Smooth muscle cell (in vitro differentiated cells): ENCODE results near the gene HOTAIR. TPM values are rescaled to one million over a fixed set of nuclear protein-coding genes. Genes with fewer than 3 reads are reported as not detected.

ENCODE experiments used
- DNase-seq: peaks from one replicate; lab custom pipeline; 2025; ENCODE audit not compliant: unreplicated experiment; lab: John Stamatoyannopoulos, UW
- H2AFZ ChIP-seq: fragments of 200-600 bp; sonication (generic); 2 replicates; pipeline ENCODE4 v1.6.0; 2016; ENCODE audit warnings: antibody characterized with exemption, low read depth, mild to moderate bottlenecking
- H3F3A ChIP-seq: fragments of 200-600 bp; sonication (generic); 2 replicates; pipeline ENCODE4 v1.6.0; 2017; ENCODE audit warnings: antibody characterized with exemption, low read depth
- H3K27ac ChIP-seq: fragments of 200-600 bp; sonication (generic); 2 replicates; pipeline ENCODE4 v1.5.1; 2016; ENCODE audit warnings: low read depth, mild to moderate bottlenecking
- H3K27me3 ChIP-seq: fragments of 200-600 bp; sonication (generic); 2 replicates; pipeline ENCODE4 v1.6.1; 2016; ENCODE audit warnings: low read depth, mild to moderate bottlenecking
- H3K36me3 ChIP-seq: fragments of 200-600 bp; sonication (generic); 2 replicates; pipeline ENCODE4 v1.5.1; 2016; ENCODE audit warnings: low read depth
- H3K4me1 ChIP-seq: fragments of 200-600 bp; sonication (generic); 2 replicates; pipeline ENCODE4 v1.5.1; 2016; ENCODE audit warnings: low read depth
- H3K4me2 ChIP-seq: fragments of 200-600 bp; sonication (generic); 2 replicates; pipeline ENCODE4 v1.6.0; 2016; ENCODE audit warnings: mild to moderate bottlenecking
- H3K4me3 ChIP-seq: fragments of 200-600 bp; sonication (generic); 2 replicates; pipeline ENCODE4 v1.5.1; 2016; ENCODE audit warnings: mild to moderate bottlenecking
- H3K79me2 ChIP-seq: fragments of 200-600 bp; sonication (generic); 2 replicates; pipeline ENCODE4 v1.6.0; 2016; ENCODE audit warnings: low read depth, mild to moderate bottlenecking
- H3K9ac ChIP-seq: fragments of 200-600 bp; sonication (generic); 2 replicates; pipeline ENCODE4 v1.6.0; 2016; ENCODE audit warnings: low read depth
- H3K9me3 ChIP-seq: fragments of 200-600 bp; sonication (generic); replicated peaks from 2 replicates; pipeline ENCODE4 v1.5.1; 2016; ENCODE audit warnings: low read depth
- H4K20me1 ChIP-seq: fragments of 200-600 bp; sonication (generic); 2 replicates; pipeline ENCODE4 v1.6.0; 2016; ENCODE audit warnings: low read depth
- CTCF ChIP-seq: fragments of 200-600 bp; sonication (generic); IDR thresholded peaks from 2 replicates; pipeline ENCODE4 v1.5.1; 2017; ENCODE audit warnings: borderline replicate concordance, mild to moderate bottlenecking, antibody characterized with exemption; ENCODE audit not compliant: insufficient read depth, poor library complexity, severe bottlenecking
- WGBS: methylation state at CpG from one replicate; pipeline ENCODE4 v1.1.7; 2016; ENCODE audit warnings: low lambda C conversion rate; 5-methylcytosine and 5-hydroxymethylcytosine counted together
- polyA plus RNA-seq: library from polyadenylated mRNA; unstranded; fragments of >200 nt; fragmentation: Nextera tagmentation; extraction: Ambion mirVana; gene quantifications from 2 replicates; pipeline ENCODE4 v1.2.1, GENCODE V29; 2016
- total RNA-seq: library from RNA; depleted of rRNA; stranded (reverse); fragments of >200 nt; gene quantifications from 2 replicates; pipeline ENCODE4 v1.2.3, GENCODE V29; 2014

HOTAIR gene
- total and polyA plus RNA-seq, 2 experiments from 2014 or later: 0.43 TPM; not detected in 1

GRCh38 chr12:53987787-53988230, 13.1 kb upstream of the HOTAIR start:
- Histone ChIP-seq H3K4me2 (no peak overlapping the region), H3K36me3 (no peaks in the 10 kb centered on the region), H3K9ac (no peak overlapping the region), H3K79me2 (no peaks in the 10 kb centered on the region), H3K9me3 (no peaks in the 10 kb centered on the region), H2AFZ (no peak overlapping the region), H3K4me1 (no peaks in the 10 kb centered on the region), H3K4me3 (no peak overlapping the region), H3K27me3 (peaks cover 100% of the 10 kb centered on the region), H3K27ac (no peak overlapping the region), H4K20me1 (no peaks in the 10 kb centered on the region), H3F3A (no peaks in the 10 kb centered on the region)
- WGBS: 28% methylated on average over 4 of the region's 4 CpGs
- TF ChIP-seq CTCF: no peak
- DNase-seq: no peak

DNA sequence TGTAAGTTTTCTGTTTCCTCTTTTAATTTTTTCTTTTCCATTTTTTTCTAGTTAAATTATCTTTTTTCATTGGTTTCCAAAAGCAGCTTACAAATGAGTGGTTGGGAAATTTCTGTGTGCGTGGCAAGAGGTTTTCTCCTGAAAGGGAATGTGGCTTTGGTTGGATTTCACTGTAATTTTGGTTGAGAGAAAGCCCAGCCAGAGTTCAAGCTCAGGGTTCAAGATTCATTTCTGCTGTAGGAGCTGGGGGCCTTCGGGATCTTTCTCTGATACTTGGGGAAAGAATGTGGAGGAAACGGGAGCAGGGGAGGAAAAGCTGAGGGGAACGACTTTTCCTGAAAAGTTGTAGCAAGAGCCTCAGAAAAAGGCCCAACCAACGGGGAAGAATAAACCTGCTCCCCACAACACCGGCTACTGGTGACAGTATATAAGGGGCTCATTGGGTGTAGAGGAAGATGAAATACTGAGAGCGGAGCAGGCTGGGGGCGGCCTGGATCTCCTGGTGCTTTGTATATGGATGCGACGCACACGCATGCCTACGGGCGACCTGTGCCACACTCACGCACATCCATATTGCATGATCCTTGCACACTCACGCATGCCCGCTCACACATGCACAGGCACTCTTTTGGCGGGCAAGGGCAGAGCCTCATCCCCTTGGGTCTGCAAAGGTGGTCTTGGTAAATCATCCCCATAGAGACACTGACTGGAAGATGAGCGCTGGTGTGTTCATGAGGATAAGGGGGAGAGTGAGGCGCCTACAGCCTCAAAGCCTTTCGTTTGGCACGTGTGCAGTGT, 12.1 kb upstream of the HOTAIR start:
- Histone ChIP-seq H3K4me3 (no peak overlapping the region), H3K27me3 (peaks cover 100% of the 10 kb centered on the region), H3K36me3 (no peaks in the 10 kb centered on the region), H3K9me3 (no peaks in the 10 kb centered on the region), H3F3A (no peaks in the 10 kb centered on the region), H3K4me2 (no peak overlapping the region), H3K4me1 (no peaks in the 10 kb centered on the region), H3K9ac (no peak overlapping the region), H4K20me1 (no peaks in the 10 kb centered on the region), H2AFZ (no peak overlapping the region), H3K27ac (no peak overlapping the region), H3K79me2 (no peaks in the 10 kb centered on the region)
- TF ChIP-seq CTCF: no peak
- no peak for DNase-seq
- 44% methylated on average over 21 of the region's 21 CpGs for WGBS

DNA sequence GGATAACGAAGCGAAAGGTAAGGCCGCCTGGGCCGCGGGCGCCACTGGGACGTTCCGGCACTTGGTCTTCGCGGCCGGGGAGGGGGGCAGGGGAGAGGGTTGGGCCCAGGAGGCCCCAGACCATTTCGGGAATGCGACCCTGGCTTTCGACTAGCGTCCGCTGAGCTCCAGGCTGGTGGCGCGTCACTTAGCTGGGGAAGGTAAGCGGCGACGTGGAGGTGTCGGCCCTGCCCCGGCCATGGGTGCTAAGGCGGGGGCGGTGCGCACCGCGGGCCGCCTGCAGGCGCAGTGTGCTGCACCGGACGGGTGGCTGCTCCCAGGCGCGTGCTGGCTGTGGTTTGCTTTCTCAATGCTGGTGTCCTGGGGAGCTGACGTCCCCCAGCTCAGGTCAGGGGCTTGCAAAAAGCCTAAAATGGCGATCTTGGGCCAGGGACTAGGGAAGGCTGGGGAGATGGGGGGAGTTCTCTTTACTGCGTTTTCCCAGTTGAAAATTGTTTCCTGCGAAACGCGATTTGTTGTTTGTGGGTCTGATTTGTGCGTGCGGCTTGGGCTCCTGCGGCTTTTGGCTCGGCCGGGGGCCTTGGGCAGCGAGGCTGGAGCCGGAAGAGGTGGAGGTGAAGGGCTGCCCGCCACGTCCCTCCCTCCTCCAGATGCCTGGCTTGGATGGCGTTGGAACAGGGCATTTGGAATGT, 11.4 kb upstream of the HOTAIR start:
- peak overlapping the region; percentile 80 for H3K4me2 ChIP-seq
- H3F3A ChIP-seq: no peaks in the 10 kb centered on the region
- 5% methylated on average over 50 of the region's 50 CpGs for WGBS
- no peaks in the 10 kb centered on the region for H3K9me3 ChIP-seq
- H3K27me3 ChIP-seq: peaks cover 100% of the 10 kb centered on the region
- H3K9ac ChIP-seq: no peak overlapping the region
- H3K36me3 ChIP-seq: no peaks in the 10 kb centered on the region
- no peaks in the 10 kb centered on the region for H3K4me1 ChIP-seq
- H4K20me1 ChIP-seq: no peaks in the 10 kb centered on the region
- DNase-seq: no peak
- TF ChIP-seq CTCF: no peak
- H2AFZ ChIP-seq: no peak overlapping the region
- H3K27ac ChIP-seq: no peak overlapping the region
- H3K79me2 ChIP-seq: no peaks in the 10 kb centered on the region
- H3K4me3 ChIP-seq: peak overlapping the region; percentile 11

DNA sequence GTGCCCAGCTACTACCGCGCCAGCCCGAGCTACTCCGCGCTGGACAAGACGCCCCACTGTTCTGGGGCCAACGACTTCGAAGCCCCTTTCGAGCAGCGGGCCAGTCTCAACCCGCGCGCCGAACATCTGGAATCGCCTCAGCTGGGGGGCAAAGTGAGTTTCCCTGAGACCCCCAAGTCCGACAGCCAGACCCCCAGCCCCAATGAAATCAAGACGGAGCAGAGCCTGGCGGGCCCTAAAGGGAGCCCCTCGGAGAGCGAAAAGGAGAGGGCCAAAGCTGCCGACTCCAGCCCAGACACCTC, 10.9 kb upstream of the HOTAIR start:
- WGBS: 21% methylated on average over 21 of the region's 21 CpGs
- Histone ChIP-seq H3K79me2 (no peaks in the 10 kb centered on the region), H3K4me1 (no peaks in the 10 kb centered on the region), H3F3A (no peaks in the 10 kb centered on the region), H3K9ac (no peak overlapping the region), H3K27ac (no peak overlapping the region), H3K27me3 (peaks cover 100% of the 10 kb centered on the region), H3K4me2 (peak overlapping the region; percentile 80), H3K36me3 (no peaks in the 10 kb centered on the region), H3K4me3 (peak overlapping the region; percentile 11), H4K20me1 (no peaks in the 10 kb centered on the region), H2AFZ (no peak overlapping the region), H3K9me3 (no peaks in the 10 kb centered on the region)
- no peak for TF ChIP-seq CTCF
- no peak for DNase-seq
